HG02678 (cell line): ENCODE data around the gene SWAP70.
"Not testable (repeated sequence)": the region's sequence is repeated elsewhere in the genome, so short reads cannot be mapped to it uniquely, and the experiment has no call there.

ENCODE experiments used
- ATAC-seq: cut with Tn5 transposase; IDR thresholded peaks from one replicate; pipeline ENCODE4 v1.9.1; 2021; ENCODE audit warnings: mild to moderate bottlenecking, moderate library complexity; ENCODE audit not compliant: unreplicated experiment

The SWAP70 gene

GRCh38 chr11:9718147-9718546, 54.3 kb downstream of the SWAP70 start:
- no peak for ATAC-seq

- ATAC-seq: no peak
Observed at GRCh38 chr11:9719566-9720289, 55.9 kb downstream of the SWAP70 start.

- no peak for ATAC-seq
Observed at GRCh38 chr11:9720290-9720630, 56.4 kb downstream of the SWAP70 start.

DNA sequence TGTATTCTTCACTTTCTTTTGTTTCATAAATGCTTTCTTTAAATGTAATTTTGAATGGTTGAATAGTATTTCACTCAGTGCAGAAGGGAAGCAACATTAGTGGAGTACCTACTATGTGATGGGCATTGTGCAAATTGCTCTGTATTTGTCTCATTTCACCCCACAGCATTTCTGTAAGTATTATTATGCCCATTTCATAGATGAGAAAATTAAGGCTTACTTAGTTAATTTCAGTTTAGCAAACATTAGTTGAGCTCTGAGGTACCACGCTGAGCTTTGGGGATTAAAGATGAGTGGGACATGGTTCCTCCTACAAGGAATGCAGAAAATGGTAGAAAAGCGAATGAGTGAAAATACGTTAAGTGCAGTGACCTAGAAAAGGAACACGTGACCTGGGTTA, 58.1 kb downstream of the SWAP70 start:
- ATAC-seq: no peak

DNA sequence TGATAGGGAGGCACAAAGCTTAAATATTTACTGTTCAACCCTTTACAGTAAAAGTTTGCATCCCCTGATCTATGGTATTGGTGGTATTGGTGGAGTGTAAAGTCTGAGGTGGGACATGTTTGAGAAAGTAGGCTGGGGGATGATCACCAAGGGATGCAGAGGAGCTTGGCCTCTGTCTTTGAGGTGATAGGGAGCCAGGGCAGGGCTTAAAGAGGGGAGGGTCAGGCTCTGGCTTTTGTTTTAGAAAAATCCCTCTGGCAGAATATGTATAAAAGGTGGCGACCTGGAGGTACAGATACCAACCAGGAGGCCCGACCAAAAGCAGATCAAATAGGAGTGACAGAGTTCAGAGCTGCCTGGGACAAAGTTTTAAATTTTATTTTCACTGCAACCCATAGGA, 59.0 kb downstream of the SWAP70 start:
- ATAC-seq: no peak

DNA sequence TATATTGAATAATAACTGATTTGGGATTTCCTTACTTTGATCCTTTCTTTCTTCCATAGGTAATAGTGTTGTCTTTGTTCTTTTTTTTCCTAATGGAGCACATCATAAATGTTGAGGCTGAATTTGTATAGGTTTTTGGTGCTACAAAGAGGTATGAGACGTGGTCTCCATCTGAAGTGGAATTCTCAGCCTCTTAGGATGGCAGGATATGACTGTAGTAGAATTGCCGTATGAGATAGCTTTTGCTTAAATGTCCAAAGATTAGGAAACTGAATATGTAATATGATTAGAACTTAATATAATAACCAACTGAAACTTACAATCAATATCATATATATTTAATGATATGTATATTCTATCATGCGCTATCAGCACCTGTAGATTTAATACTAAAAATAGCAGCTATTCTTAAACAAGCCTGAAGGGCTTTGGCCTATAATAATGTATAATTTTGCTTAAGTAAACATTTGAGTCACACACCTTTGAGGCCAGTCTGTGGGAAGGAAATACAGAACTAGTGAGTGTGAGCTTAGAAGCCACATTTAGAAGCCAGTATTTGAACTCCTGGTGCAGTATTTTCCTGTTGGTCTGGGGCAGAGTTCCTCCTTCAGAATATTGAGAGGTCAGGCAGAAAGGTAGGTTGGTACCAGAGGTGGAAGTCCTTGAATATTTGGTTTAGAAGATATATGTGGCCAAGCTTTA, 62.6 kb downstream of the SWAP70 start:
- no peak for ATAC-seq

DNA sequence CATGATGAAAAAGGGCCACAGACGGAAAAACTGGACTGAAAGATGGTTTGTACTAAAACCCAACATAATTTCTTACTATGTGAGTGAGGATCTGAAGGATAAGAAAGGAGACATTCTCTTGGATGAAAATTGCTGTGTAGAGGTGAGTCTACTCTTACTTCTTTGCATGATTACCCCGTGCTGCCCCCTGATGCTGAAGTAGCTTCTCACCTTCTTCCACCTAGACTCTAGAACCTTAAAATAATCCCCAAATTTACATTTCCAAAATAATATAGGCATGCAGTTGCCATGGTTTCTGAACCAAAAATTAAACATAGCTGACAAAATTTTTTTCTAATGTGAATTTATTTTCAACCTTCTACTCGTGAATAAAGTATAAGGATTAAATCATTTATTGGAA, 64.2 kb downstream of the SWAP70 start:
- no peak for ATAC-seq

GRCh38 chr11:9731256-9731655, 67.4 kb downstream of the SWAP70 start:
- ATAC-seq: no peak

- ATAC-seq: no peak
Observed at GRCh38 chr11:9732453-9732852, 68.6 kb downstream of the SWAP70 start.

DNA sequence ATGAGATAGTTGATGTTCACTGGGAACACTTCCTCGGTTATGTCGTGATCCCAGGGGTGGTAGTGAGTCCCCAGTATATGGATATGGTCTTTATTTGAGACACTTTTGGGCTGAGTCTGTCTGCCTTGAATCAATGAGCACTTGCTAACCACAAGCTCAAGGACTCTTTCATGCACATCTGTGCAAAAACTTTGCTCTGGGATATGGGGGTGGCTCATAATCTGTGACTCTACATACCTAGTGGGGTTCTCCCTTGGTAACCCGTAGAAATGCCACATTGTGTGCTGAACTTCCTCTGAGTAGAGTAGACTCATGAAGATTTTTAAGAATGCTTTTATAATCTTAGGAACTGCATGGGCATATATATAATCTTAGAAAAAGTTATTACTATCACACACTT, 69.3 kb downstream of the SWAP70 start:
- no peak for ATAC-seq

DNA sequence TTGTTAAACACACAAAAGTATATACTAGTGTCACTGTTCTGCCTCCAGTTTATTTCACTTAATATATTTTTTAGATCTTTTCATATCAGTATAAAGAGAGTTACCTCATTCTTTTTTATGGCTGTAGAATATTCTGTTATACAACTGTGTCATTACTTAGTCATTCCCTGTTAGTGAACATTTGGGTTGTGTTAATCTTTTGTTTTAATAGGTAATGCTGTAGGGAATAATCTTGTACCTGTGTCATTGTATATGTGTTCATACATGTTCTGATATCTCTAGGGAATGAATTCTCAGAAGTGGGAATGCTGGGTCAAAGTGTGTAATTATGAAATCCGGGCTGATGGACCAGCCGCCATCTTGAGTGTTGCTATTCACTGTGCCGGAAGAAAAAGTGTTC, 71.4 kb downstream of the SWAP70 start:
- no peak for ATAC-seq

- no peak for ATAC-seq
Observed at GRCh38 chr11:9735919-9736318, 72.0 kb downstream of the SWAP70 start.

DNA sequence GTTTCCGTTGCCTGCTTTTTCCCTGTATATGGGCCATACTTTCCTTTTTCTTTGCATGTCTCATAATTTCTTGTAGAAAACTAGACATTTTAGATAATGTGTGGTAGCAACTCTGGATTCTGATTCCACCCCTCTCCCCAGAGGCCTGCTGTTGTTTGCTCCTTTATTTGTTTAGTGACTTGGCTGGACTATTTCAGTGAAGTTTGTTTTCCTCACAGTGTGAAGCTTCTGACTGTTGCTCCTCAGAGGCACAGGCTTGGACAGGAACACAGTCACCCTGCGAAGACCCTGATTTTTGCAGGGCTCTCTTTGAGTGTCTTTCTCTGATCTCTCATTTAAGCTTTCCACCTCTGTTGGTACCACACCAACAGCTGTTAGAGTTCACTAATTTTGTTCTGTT, 72.5 kb downstream of the SWAP70 start:
- ATAC-seq: no peak

GRCh38 chr11:9738116-9738515, 74.2 kb downstream of the SWAP70 start:
- ATAC-seq: no peak

GRCh38 chr11:9738707-9739106, 74.8 kb downstream of the SWAP70 start:
- no peak for ATAC-seq

DNA sequence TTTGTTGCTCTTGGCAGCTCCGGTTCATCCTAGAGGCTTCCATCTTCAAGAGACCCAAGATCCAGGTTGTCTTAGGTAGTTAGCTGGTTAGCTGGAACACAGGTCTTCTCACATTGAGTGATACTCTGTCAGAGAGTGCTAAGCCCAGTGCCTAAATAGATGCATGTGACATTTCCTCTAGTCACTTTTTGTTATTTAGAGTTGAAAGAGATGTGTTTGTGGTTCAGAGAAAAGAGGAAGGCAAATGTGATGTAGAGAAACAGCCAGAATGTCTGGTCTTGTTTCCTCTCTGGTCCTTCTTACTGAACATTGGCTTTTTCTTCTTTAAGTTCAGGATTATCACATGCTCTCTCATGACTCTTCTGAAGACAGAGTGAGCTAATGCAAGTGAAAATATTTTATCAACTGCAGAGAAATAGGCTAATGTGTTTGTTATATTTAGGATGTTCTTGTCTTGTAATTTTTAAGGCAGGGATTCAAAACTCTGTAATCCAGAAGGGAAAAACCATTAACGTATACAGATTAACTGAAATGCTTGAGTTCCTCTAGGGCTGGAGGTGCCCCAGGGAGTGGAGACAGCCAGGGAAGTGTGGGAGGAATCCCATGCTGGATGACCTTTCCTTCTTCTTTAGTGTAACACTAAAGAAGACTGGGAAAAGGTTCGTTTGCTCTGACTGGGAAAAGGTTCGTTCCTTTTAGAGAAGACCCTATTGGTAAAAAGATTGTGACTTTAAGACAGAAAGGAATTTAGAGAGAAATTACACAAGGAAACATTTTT, 75.4 kb downstream of the SWAP70 start:
- no peak for ATAC-seq

- ATAC-seq: no peak
Observed at GRCh38 chr11:9740202-9740883, 76.5 kb downstream of the SWAP70 start.

DNA sequence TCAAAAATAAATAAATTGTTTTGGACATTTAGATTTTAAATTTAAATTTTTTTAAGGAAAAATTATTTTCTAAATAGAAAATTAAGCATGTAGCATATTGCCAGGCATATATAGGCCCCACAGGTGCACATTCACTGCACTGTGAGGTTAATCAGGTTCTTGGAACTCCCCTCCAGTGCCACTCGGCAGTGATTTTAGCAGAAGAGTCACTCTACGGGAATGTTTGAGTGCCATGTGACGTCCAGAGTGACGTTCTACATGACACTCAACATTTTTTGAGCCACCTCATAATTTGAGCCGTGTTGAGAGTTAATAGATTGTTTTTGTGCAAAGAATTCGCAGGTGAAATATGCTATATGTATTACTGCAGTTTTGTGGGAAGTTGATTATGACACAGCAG, 77.4 kb downstream of the SWAP70 start:
- ATAC-seq: no peak

GRCh38 chr11:9743512-9743911, 79.6 kb downstream of the SWAP70 start:
- ATAC-seq: not testable (repeated sequence)

DNA sequence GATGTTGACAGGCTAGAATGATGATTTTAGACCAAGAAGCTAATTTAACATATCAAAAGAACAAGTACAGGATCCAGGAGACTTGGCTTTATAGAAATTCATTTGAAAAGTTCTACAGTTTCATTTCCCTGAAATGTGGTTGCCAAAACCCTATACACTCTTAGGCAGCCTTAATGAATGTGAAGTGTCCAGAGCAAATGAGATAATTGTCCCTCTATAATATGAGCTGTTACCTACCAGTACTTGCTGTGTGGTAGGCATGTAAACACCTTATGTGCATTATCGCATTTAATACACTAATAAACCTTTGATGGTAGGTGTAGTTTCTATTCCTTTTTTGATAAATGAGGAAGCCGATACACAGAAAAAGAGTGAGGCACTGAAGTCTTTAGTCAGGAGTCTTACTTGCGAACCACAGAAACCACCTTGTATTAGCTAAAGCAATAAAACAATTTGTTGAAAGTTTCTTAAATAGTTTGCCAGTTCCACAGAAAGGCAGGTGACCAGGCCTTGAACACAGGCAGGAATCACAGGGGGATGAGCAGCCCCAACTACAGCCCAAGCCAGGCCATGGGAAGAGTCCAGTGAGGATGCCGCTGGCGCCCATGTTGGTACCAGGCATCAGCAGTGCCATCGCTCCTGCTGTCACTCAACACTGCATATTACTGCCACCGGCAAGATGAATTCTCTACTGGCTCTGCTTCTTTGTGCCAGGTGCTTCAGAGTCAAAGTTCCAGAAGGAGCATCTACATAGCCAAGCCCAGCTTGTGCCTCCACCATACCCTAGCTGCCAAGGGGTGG, 81.7 kb downstream of the SWAP70 start:
- ATAC-seq: peak; percentile 46

DNA sequence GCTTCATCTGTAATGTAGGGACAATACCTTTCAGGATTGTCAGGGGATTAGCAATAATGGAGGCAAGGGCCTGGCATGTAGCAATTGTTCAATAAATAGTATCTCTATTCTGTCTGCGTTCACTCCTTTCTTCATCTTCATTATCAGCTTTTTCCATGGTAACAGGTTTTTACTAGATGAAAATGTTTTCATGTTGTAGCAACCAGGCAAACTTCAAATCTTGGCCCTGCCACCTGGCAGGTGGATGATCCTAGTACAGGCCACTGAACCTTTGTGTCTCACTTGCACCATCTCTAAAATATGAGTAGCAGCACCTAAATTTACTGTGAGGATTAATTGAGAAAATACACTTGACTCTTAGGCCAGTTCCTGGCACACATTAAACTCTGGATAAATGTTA, 83.4 kb downstream of the SWAP70 start:
- ATAC-seq: no peak
